Umbilical cord (tissue), 2 donors: ENCODE data around the gene RBBP4. TPM values are rescaled to one million over a fixed set of nuclear protein-coding genes. Genes with fewer than 3 reads are reported as not detected.
"Not testable (repeated sequence)": the region's sequence is repeated elsewhere in the genome, so short reads cannot be mapped to it uniquely, and the experiment has no call there.

Source experiments
- DNase-seq: peaks from one replicate; pipeline ENCODE4 v3.0.0-alpha.2; 2015; ENCODE audit warnings: low spot score
- total RNA-seq: library from RNA; depleted of rRNA; stranded (reverse); fragments of >200 nt; gene quantifications from one replicate; pipeline ENCODE4 v1.2.3, GENCODE V29; 2014; ENCODE audit warnings: low replicate concordance; ENCODE audit not compliant: insufficient read depth

RBBP4 gene
- total RNA-seq, 1 donor from 2014 or later, result 53.2 TPM

DNA sequence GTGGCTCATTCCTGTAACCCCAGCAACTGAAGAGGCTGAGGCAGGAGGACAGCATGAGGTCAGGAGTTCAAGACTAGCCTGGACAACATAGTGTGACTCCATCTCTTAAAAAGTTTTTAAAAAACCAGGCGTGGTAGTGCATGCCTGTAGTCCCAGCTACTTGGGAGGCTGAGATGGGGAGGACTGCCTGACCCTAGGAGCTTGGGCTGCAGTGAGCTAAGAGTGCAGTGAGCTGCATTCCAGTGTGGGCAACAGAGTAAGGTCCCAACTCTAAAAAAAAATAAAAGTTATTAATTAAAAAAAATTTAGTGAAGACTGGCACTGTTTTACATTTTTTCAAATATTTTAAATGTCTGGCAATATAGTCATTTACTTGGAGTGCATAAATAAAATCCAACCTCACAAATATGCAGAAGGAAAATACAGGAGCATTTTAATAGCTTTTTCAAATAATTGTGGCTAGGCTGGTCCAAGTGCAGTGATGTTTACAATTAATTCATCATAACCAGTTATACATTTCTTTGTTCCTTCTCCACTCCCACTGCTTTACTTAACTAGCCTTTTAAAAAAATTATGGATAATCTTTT lies 11.4 kb upstream of the RBBP4 start:
- no peak for DNase-seq

DNA sequence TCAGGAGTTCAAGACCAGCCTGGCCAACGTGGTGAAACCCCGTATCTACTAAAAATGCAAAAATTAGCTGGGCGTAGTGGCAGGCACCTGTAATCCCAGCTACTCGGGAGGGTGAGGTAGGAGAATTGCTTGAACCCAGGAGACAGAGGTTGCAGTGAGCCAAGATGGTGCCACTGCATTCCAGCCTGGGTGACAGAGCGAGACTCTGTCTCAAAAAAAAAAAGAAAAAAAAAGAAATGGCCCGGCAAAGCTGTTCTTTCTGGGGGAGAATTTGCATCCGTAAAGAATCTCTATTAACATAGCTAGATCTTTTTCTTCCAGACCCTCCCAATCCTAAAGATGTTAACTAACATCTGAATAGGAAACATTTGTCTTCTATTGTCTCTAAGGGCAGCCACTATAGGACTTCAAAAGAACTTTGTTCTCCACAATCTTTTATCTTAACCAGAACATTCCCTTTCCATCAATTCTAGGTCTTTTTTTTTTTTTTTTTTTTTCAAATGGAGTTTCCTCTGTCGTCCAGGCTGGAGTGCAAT lies 8.6 kb upstream of the RBBP4 start:
- DNase-seq, result not testable (repeated sequence)

DNA sequence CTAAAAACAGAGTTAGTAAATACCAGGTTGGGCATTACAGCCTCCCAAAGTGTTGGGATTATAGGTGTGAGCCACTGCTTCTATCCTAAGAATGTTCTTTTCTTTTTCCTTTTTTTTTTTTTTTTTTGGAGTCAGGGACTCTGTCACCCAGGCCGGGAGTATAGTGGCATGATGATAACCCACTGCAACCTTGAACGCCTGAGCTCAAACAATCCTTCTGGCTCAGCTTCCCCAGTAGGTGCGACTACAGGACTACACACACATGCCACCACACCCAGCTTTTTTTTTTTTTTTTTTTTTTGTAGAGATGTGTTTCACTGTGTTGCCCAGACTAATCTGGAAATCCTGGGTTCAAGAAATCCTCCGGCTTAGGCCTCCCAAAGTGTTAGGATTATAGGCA lies 6.6 kb upstream of the RBBP4 start:
- DNase-seq, result no peak

DNA sequence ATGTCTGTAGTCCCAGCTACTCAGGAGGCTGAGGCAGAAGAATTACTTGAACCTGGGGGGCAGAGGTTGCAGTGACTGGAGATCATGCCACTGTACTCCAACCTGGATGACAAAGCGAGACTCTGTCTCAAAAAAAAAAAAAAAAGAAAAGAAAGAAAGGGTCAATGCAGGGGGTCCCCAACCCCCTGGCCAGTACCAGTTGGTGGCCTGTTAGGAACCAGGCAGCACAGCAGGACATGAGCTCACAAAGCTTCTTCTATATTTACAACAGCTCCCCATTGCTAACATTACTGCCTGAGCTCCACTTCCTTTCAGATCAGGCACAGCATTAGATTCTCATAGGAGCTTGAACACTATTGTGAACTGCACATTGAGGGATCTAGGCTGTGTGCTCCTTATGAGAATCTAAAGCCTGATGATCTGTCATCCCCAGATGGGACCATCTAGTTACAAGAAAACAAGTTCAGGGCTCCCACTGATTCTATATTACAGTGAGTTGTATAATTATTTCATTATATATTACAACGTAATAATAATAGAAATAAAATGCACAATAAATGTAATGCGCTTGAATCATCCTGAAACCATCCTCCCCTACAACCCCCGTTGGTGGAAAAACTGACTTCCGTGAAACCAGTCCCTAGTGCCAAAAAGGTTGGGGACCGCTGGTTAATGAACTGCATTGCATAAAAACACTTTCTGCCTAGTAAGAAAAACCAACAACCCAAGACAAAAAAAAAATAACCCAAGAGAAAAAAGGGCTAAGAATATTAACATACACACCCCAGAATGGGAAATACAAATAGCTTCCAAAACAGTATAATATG lies 3.5 kb upstream of the RBBP4 start:
- no peak for DNase-seq

DNA sequence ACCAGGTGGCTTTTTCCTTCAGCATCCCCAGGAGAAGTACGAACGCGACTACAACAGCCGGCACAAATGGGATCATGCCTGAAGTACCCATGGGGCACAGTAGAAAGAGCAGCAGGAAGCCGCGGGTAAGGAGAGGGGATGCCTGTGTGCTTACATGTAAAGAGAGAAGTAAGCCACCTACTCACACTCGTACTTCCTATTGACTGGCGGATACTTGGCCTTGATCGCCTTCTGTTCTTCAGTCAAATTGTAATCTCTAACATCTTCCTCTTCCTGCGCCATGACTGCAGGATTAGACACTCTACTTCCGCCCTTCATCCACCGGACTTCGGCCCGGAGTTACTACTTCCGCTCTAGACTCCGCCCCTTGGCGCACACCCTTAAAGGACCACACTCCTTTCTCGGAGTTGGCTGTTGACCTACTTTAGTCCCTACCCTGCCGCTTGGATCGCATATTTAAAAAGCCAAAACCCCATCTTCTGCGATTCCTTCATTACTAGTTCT lies 708 bp upstream of the RBBP4 start, which contains the start of gene ZBTB8OS:
Gene ZBTB8OS, minus strand, starts transcription at position 303 of the 504 bp plus-strand sequence. Its CDS starts 21 bp downstream, at position 282.
- peak; percentile 97 for DNase-seq

DNA sequence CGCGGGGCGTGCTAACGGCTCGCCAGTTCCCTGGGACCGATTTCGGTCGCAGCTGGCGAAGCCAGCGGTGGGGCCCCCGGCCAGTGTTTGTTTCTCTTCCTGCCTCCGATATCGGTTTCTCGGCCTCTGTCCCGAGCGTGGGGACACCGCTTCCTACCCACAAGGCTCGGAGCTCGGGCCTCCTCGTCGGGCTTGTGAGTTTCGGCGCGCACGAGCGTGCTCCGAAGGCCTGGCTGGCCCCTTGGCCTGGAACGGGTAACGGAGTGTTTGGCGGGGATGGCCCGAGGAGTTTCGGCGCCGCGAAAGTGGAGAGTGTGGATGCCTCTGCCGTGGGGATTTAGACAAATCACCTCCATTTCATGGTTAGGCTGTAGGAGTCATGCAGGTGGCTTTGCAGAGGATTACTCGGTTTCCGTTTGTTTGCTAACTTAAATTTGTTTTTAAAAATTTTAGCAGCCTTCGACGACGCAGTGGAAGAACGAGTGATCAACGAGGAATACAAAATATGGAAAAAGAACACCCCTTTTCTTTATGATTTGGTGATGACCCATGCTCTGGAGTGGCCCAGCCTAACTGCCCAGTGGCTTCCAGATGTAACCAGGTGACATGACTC lies 559 bp downstream of the RBBP4 start:
- no peak for DNase-seq

DNA sequence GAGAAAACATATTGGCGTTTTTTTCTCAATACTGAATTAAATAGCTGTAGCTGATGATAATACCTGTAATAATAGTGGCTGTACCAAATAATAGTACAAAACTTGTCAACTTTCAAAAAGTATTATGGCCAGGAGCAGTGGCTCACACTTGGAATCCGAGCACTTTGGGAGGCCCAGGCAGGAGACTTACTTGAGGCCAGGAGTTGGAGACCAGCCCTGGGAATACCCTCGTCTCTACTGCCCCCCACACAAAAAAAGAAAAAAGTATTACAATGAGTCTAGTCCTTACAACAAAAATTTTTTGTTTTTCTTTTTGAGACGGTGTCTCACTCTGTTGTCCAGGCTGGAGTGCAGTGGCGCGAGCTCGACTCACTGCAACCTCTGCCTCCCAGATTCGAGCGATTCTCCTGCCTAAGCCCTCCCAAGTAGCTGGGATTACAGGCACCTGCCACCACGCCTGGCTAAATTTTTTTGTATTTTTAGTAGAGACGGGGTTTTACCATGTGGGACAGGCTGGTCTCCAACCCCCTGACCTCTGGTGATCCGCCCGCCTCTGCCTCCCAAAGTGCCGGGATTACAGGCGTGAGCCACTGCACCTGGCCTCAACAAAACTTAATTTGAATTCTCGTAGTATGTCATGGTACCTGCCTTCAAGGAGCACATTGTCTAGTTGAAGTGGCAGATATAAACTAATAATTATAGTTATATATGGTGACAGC lies 1.4 kb downstream of the RBBP4 start:
- DNase-seq, result no peak

DNA sequence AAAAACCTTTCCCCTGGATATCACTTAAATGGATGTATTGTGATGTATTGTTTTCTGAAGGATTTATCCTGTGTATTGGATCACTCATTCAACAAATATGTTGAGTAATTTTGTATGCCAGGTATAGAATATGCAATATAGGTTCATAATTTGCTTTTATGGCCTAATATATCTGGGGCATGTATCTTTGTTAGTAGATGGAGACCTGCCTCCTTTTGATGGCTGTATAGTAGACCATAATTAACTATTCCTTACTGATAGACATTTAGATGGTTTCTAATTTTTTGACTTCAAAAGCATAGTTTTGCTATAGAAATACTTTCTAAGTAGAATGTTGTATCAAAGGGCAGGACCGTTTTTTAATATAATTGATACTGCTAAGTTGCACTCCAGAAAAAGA lies 8.6 kb downstream of the RBBP4 start:
- DNase-seq, result no peak

DNA sequence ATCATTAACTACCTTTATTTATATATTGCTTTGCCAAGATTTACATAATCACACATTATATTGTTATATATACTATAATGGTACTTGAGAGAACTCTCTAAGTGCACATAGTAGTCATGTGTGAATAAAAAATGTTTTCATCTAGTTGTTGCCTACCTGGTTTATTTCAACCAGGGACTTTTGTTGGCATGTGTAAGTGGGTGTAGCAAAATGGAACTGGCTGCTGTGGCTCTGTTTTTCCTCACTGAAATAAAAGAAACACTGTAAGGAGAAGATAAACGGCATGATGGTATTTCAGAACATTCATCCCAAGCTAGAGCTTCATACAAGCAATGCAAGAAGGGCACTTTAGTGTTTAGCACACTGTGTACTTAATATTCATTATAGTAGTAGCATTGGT lies 14.9 kb downstream of the RBBP4 start:
- peak; percentile 45 for DNase-seq

DNA sequence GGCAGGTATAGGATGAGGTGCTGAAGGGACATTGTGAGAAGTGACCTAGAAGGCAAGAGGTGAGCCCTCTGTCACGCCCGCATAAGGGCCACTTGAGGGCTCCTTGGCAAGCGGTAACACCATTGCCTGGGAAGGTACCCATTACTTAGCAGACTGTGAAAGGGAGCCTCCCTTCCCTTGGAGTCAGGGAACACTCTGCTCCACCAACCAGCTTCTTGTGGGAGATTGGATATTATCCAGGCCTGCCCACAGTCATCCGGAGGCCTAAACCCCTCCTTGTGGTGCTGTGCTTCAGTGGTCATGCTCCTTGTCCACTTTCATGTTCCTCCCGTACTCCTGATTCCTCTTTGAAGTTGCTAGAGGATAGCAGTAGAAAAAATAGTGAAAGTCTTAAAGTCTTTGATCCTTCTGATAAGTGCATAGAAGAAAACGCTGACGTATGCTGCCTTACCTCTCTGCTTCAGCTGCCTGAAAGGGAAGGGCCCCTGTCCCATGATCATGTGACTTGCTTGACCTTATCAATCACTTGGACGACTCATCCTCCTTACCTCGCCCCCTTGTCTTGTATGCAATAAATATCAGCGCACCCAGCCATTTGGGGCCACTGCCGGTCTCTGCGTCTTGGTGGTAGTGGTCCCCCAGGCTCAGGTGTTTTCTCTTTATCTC lies 16.0 kb downstream of the RBBP4 start:
- DNase-seq, result peak; percentile 68

DNA sequence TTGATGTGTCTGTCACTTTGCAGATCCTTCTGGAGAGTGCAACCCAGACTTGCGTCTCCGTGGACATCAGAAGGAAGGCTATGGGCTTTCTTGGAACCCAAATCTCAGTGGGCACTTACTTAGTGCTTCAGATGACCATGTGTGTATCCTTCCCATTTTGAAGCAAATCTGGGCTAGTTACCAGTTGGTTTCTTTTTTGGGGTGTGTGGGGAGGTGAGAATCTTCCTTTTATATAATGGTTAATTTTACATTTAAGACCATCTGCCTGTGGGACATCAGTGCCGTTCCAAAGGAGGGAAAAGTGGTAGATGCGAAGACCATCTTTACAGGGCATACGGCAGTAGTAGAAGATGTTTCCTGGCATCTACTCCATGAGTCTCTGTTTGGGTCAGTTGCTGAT lies 17.7 kb downstream of the RBBP4 start:
- DNase-seq, result not testable (repeated sequence)

DNA sequence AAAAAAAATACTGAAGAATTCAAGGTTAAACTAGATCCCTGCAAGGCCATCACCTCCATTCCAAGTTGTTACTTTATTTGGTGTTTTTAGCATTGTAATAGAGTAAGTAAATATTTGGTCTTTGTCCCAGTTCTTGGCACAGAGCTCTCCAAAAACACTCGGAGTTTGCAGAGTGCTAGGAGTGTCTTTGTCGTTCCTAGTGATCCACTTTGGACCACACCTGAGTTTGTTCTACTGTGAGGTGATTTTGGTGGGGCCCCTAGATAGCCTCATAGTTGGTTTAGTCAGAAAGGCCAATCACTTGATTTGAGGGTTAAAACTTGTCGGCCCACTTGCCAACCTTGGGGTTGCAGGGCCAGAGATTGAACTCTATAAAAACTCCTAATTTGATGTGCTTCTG lies 25.9 kb downstream of the RBBP4 start:
- no peak for DNase-seq

DNA sequence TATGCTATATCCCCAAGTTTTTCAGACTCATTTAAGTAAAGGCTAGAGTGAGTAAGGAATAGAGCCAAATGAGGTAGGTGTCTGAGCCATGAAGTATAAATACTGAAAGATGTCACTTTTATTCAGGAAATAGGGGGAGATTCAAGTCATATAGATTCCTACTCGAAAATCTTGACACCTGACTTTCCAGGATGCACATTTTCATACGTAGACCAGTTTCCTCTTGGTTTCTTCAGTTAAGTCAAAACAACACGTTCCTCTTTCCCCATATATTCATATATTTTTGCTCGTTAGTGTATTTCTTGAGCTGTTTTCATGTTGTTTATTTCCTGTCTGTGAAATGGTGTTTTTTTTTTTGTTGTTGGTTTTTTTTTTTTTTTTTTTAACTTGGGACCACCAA lies 29.0 kb downstream of the RBBP4 start:
- DNase-seq, result not testable (repeated sequence)

DNA sequence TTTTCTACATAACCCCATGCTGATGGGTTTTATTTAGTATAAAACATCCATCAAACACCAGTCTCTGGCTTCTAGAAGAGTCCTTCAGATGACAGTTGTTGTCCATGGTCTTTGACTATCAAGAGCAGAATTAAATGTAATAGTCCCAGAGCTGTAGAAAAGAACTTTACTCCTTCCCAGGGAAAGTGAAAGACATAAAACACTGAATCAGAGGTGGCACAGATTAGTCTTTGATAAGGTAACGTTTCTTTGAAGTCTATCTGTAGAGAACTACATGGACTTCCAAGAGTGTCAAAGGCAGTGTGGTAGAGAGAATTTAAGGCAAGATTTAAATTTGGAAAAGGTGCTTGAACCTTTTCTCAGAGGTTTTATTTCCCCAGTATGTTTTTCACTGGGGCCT lies 29.6 kb downstream of the RBBP4 start:
- no peak for DNase-seq

DNA sequence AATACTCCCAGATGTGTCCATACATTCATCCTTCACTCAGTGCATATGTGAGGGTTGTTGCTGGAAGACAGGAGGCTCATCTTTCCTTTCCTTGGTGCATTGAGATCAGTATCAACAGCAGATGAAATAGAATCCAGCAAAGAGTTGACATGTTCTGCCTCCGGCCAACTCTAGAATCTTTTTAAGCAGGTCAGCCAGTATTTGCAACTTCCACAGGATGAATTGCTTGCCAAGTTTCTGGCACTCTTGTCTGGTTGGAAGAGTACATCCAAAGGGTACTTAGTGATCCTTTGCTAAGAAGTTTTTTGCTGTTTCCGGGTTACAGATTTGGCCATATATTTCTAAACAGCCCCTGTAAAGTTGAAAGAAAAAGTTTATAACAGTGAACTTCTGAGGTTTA lies 30.5 kb downstream of the RBBP4 start:
- peak; percentile 30 for DNase-seq

DNA sequence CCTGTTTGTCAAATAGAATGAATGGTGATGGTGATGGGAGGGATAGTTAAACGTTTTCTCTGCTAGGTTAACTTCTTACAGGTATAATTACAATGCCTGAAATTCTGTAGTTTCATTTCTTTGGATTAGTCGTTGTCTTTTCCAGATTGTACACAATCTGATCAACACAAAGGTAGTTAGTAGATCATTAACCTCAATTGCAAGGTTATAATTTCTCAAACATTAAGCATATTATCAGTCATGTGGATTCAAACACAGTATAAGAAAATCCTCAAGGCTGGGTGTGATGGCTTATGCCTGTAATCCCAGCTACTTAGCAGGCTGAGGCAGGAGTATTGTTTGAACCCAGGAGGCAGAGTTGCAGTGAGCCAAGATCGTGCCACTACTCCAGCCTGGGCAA lies 31.0 kb downstream of the RBBP4 start:
- DNase-seq, result no peak

DNA sequence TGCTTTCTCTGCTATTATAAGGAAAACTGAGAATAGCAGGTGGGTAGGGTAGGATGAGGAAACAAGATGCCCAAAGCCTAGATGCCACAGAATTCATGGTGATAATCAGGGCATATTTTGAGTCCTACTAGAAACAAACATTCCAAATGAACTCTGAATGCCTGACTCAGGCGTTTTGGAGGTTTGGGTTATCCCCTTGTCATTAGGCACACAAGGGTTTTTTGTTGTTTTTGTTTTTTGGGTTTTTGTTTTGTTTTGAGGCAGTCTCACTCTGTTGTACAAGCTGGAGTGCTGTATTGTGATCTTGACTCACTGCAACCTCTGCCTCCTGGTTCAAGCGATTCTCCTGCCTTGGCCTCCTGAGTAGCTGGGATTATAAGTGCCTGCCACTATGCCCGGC lies 32.4 kb downstream of the RBBP4 start:
- no peak for DNase-seq

DNA sequence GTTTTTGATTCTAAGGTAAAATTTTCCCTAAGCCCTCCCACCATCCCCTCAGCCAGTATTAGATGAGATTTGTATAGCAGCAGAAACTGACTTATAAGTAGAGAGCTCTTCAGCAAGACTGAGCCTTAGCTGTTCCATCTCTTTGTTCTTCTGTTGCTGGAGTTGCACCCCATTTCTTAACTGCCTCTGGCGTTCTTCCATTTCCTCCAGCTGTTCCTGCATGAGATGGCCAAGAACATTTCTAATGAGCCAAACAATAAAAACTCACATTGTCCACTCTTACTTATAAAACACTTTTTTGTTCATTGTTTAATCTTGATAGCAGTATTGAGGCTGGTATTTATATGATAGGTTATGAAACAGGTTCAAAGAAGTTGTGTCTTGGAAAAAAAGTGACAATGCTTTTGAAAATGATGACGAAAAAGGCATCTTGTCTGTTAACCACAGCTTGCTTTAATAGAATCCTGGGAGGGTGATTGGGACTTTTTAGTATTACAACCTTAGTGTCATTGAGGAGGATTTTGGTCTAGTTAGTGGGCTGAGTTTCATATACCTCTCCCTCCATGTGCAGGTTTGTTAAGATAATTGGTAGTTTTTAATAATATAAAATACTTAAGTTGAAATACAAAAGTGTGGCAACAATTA lies 33.3 kb downstream of the RBBP4 start:
- DNase-seq, result peak; percentile 31

DNA sequence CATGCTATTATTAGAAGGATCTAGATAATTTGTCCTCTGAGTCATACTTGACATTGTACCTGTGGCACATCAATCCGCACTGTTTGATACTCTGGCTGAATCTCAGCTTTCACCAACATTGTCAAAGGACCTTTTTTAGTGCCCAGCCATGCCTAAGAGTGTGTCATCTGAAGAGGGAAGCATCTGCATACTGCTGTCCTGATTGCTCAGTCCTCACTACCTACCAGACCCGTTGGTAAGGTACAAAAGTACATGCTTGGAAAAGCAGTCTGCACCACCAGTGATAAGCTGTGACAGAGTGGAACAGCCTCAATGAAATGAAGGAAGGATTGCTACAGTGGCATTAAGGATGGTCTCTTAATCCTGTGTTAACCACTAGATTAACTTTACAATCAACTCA lies 34.5 kb downstream of the RBBP4 start:
- DNase-seq, result no peak

DNA sequence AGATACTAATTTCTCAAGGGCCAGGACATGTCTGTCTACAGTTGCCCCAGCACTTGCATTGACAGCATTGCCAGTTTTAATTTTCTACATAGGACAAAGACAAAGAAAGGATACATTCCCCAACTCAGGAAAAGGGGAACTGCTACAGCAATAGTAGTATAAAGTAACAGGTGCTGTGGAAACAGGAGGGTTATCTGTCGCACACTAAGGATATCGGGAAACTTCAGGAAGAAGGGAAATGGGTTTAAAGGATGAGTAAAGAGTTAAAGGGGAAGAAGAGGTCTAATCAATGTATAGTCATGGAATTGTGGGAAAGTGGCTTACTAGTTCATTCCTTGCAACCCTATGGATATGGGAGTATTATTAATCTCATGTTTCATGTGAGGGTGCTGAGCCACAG lies 35.4 kb downstream of the RBBP4 start:
- DNase-seq, result no peak
